IMR-90 (cell line): Measurements from ENCODE around the gene KDM8.

ENCODE experiments used
- BHLHE40 ChIP-seq: fragments of 150-350 bp; IDR thresholded peaks from 2 replicates; pipeline ENCODE4 v1.6.1; 2016; ENCODE audit warnings: mild to moderate bottlenecking, low read depth, low read length
- CEBPB ChIP-seq: IDR thresholded peaks from 2 replicates; pipeline ENCODE4 v1.6.1; 2012; ENCODE audit warnings: low read depth, low read length, improper control_type of control experiment
- FOS ChIP-seq: fragments of 150-350 bp; IDR thresholded peaks from 2 replicates; pipeline ENCODE4 v1.6.1; 2016; ENCODE audit warnings: low read depth, low read length
- MAFK ChIP-seq: IDR thresholded peaks from 2 replicates; pipeline ENCODE4 v1.6.1; 2012; ENCODE audit warnings: low read depth, low read length, improper control_type of control experiment
- MAZ ChIP-seq: IDR thresholded peaks from 2 replicates; pipeline ENCODE4 v1.6.1; 2012; ENCODE audit warnings: low read depth, mild to moderate bottlenecking, low read length, improper control_type of control experiment, moderate library complexity, borderline replicate concordance
- MXI1 ChIP-seq: IDR thresholded peaks from 2 replicates; pipeline ENCODE4 v1.6.1; 2012; ENCODE audit warnings: low read depth, mild to moderate bottlenecking, low read length, moderate library complexity, borderline replicate concordance
- POLR2A ChIP-seq: IDR thresholded peaks from 2 replicates; pipeline ENCODE4 v1.6.1; 2012; ENCODE audit warnings: mild to moderate bottlenecking, low read depth, low read length
- RAD21 ChIP-seq: IDR thresholded peaks from 2 replicates; pipeline ENCODE4 v1.6.1; 2012; ENCODE audit warnings: low read length, improper control_type of control experiment
- RCOR1 ChIP-seq: IDR thresholded peaks from 2 replicates; pipeline ENCODE4 v1.6.1; 2012; ENCODE audit warnings: mild to moderate bottlenecking, low read length, improper control_type of control experiment; ENCODE audit not compliant: insufficient replicate concordance
- RFX5 ChIP-seq: IDR thresholded peaks from 2 replicates; pipeline ENCODE4 v1.8.0; 2012; ENCODE audit warnings: low read depth, mild to moderate bottlenecking, low read length, moderate library complexity
- SMC3 ChIP-seq: fragments of 150-350 bp; IDR thresholded peaks from 2 replicates; pipeline ENCODE4 v1.6.1; 2016; ENCODE audit warnings: low read depth, mild to moderate bottlenecking, antibody characterized with exemption, low read length, moderate library complexity
- TF ChIP-seq, protein P1 (sequence below): conservative IDR thresholded peaks from 2 replicates; pipeline ENCODE4 v1.5.1; 2012; ENCODE audit warnings: mild to moderate bottlenecking, low read depth, low read length, improper control_type of control experiment
- TF ChIP-seq, protein P2 (sequence below): fragments of 150-350 bp; IDR thresholded peaks from 2 replicates; pipeline ENCODE4 v1.6.1; 2017; ENCODE audit warnings: mild to moderate bottlenecking, antibody characterized with exemption, low read length, low read depth
- TF ChIP-seq, protein P3 (sequence below): fragments of 150-350 bp; IDR thresholded peaks from 2 replicates; pipeline ENCODE4 v1.6.1; 2016; ENCODE audit warnings: low read depth, mild to moderate bottlenecking, low read length, moderate library complexity, borderline replicate concordance

DNA sequence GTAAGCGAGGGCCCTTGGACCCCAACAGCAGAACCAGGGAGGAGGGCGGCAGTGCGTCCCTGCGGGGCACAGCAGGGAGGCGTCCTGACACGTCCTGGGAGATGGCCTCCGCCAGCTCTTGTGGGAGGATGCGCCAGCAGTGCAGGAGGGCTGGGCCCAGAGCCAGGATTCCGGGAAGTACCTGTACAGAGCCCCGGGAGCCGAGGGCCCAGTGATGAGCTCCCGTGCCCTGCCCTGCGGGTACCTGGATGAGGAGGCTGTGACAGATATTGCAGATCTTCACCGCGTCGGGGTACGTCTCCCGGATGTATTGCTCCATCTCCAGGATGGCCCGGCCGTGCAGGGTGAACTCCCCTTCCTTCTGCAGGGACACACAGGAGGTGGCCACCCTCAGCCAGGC, 23.1 kb downstream of the KDM8 start:
- TF ChIP-seq, protein P1, sequence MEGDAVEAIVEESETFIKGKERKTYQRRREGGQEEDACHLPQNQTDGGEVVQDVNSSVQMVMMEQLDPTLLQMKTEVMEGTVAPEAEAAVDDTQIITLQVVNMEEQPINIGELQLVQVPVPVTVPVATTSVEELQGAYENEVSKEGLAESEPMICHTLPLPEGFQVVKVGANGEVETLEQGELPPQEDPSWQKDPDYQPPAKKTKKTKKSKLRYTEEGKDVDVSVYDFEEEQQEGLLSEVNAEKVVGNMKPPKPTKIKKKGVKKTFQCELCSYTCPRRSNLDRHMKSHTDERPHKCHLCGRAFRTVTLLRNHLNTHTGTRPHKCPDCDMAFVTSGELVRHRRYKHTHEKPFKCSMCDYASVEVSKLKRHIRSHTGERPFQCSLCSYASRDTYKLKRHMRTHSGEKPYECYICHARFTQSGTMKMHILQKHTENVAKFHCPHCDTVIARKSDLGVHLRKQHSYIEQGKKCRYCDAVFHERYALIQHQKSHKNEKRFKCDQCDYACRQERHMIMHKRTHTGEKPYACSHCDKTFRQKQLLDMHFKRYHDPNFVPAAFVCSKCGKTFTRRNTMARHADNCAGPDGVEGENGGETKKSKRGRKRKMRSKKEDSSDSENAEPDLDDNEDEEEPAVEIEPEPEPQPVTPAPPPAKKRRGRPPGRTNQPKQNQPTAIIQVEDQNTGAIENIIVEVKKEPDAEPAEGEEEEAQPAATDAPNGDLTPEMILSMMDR = no peak
- TF ChIP-seq POLR2A = no peak
- TF ChIP-seq, protein P2, sequence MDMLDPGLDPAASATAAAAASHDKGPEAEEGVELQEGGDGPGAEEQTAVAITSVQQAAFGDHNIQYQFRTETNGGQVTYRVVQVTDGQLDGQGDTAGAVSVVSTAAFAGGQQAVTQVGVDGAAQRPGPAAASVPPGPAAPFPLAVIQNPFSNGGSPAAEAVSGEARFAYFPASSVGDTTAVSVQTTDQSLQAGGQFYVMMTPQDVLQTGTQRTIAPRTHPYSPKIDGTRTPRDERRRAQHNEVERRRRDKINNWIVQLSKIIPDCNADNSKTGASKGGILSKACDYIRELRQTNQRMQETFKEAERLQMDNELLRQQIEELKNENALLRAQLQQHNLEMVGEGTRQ = no peak
- TF ChIP-seq MXI1 = no peak
- TF ChIP-seq MAZ = no peak
- TF ChIP-seq MAFK = no peak
- no peak for TF ChIP-seq RAD21
- TF ChIP-seq FOS = no peak
- TF ChIP-seq, protein P3, sequence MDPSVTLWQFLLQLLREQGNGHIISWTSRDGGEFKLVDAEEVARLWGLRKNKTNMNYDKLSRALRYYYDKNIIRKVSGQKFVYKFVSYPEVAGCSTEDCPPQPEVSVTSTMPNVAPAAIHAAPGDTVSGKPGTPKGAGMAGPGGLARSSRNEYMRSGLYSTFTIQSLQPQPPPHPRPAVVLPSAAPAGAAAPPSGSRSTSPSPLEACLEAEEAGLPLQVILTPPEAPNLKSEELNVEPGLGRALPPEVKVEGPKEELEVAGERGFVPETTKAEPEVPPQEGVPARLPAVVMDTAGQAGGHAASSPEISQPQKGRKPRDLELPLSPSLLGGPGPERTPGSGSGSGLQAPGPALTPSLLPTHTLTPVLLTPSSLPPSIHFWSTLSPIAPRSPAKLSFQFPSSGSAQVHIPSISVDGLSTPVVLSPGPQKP = no peak
- no peak for TF ChIP-seq SMC3
- TF ChIP-seq CEBPB = no peak
- TF ChIP-seq BHLHE40 = no peak
- TF ChIP-seq RFX5 = no peak
- no peak for TF ChIP-seq RCOR1
